OCI-LY7 (cell line): ENCODE results near the gene NXPH3.

Experiments
- CTCF ChIP-seq: fragments of 200-600 bp; sonication (generic); conservative IDR thresholded peaks from 2 replicates; pipeline ENCODE4 v1.5.1; 2014; ENCODE audit warnings: mild to moderate bottlenecking, antibody characterized with exemption, low read length, moderate library complexity, mixed read lengths
- EZH2phosphoT487 ChIP-seq: fragments of 200-600 bp; sonication (generic); IDR thresholded peaks from 2 replicates; pipeline ENCODE4 v1.6.1; 2018; ENCODE audit warnings: low read depth, borderline replicate concordance, mild to moderate bottlenecking, mixed run types, antibody characterized with exemption, low read length, moderate library complexity, mixed read lengths

GRCh38 chr17:49582789-49583188 lies 7.1 kb downstream of the NXPH3 start:
- TF ChIP-seq CTCF (no peak), EZH2phosphoT487 (no peak)
